Neural cell (in vitro differentiated cells): ENCODE data around the gene RALGPS1.

Experiments used
- EP300 ChIP-seq: fragments of 450-650 bp; conservative IDR thresholded peaks from 2 replicates; pipeline ENCODE4 v1.6.1; 2014; ENCODE audit warnings: antibody characterized with exemption, mild to moderate bottlenecking, moderate library complexity; ENCODE audit not compliant: poor library complexity, severe bottlenecking
- POLR2AphosphoS5 ChIP-seq: IDR thresholded peaks from 2 replicates; pipeline ENCODE4 v1.6.1; 2012
- TAF1 ChIP-seq: IDR thresholded peaks from 2 replicates; pipeline ENCODE4 v1.6.1; 2012; ENCODE audit warnings: low read depth
- TF ChIP-seq, protein P1 (sequence below): fragments of 450-650 bp; IDR thresholded peaks from 2 replicates; pipeline ENCODE4 v1.5.1; 2014; ENCODE audit warnings: antibody characterized with exemption, mild to moderate bottlenecking, moderate library complexity; ENCODE audit not compliant: poor library complexity, severe bottlenecking

DNA sequence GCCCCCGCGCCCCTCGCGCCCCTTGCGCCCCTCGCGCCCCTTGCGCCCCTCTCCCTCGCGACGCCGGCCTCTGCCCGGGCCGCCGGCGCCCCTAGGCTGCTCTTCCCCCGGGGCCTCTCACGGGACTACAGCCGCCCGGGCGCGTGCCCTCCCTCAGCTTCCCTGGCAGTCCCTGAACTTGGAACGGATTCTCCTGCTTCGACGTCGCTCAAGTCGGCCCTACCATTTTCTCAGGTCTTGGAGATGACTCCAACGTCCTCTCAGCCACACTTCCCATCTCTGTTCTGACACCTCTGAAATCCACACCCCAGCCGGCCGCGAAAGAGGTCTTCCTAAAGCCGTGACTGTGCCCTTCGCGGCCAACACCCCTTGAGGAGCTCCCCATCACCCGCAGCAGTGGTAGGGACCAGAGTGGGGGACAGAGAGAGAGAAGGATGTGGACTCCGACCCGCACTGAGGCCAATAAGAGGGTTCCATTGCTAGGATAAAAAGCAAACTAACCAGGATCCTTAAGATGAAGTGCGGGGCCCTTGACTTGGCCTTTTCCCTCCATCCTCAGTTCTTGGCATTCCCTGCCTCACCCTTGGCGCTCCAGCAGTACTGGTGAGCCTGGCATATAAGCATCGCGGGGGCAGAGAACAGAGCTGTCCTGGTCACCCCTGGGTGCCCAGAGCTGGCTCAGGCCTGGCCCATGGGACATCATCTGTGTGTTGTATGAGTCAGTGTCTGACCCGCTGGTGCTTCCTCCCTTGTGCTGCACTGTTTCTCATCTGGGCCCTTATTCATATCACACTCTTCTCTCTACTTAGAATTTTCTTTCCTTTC is 311.4 kb downstream of the RALGPS1 start:
- TF ChIP-seq, protein P1, sequence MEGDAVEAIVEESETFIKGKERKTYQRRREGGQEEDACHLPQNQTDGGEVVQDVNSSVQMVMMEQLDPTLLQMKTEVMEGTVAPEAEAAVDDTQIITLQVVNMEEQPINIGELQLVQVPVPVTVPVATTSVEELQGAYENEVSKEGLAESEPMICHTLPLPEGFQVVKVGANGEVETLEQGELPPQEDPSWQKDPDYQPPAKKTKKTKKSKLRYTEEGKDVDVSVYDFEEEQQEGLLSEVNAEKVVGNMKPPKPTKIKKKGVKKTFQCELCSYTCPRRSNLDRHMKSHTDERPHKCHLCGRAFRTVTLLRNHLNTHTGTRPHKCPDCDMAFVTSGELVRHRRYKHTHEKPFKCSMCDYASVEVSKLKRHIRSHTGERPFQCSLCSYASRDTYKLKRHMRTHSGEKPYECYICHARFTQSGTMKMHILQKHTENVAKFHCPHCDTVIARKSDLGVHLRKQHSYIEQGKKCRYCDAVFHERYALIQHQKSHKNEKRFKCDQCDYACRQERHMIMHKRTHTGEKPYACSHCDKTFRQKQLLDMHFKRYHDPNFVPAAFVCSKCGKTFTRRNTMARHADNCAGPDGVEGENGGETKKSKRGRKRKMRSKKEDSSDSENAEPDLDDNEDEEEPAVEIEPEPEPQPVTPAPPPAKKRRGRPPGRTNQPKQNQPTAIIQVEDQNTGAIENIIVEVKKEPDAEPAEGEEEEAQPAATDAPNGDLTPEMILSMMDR, result no peak
- no peak for TF ChIP-seq TAF1
- no peak for TF ChIP-seq POLR2AphosphoS5
- TF ChIP-seq EP300, result no peak
